ENCODE data around the gene ATP2A2.

Gene ATP2A2

DNA sequence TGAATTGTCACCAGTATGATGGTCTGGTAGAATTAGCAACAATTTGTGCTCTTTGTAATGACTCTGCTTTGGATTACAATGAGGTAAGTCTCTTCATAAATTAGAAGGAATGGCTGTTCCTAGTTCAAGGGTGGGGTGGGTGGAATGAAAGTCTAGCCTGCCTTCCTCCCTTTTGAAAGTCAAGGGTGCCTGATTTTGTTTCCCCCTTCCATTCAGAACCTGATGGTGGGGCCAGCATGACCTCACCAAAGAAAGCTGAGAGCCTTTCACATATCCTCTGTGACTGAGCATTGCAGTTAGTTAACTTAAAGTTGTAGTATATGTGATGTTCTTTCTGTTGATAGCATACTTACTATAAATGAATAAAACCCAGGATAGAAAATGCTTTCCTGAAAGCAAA, 52.2 kb downstream of the ATP2A2 start:
- H3K9me3 ChIP-seq (replicated peaks in 1 of 2; ENCODE audit: control insufficient read depth in 2 of 2, insufficient read depth in 1 of 2, low read depth in 1 of 2, low read length in 2 of 2): no peaks in the 10 kb centered on the region
- no peak overlapping the region for H3K9ac ChIP-seq (ENCODE audit: low read depth, low read length, poor library complexity)
- H2BK5ac ChIP-seq (ENCODE audit: low read length): no peak overlapping the region
- no peak overlapping the region for H3K23ac ChIP-seq (ENCODE audit: low read depth, low read length, poor library complexity)
- H3K27me3 ChIP-seq (ENCODE audit: control insufficient read depth in 3 of 3, insufficient read depth in 3 of 3, low read depth in 1 of 3, low read length in 3 of 3): no peaks in the 10 kb centered on the region
- no peak overlapping the region for H3K14ac ChIP-seq (ENCODE audit: low read length)
- peaks cover 2% of the 10 kb centered on the region for H3K79me1 ChIP-seq (ENCODE audit: low read depth, low read length)
- no peak overlapping the region for H3K4me2 ChIP-seq (ENCODE audit: insufficient read depth, low read length, poor library complexity, severe bottlenecking)
- peaks cover 0 to 6% of the 10 kb centered on the region in 2 donors for H3K4me1 ChIP-seq (ENCODE audit: control insufficient read depth in 2 of 2, insufficient read depth in 1 of 2, low read depth in 1 of 2, low read length in 2 of 2)
- H2BK15ac ChIP-seq (ENCODE audit: low read length): no peak overlapping the region
- no peak for DNase-seq (ENCODE audit: low spot score)
- H4K91ac ChIP-seq (ENCODE audit: low read depth, low read length, poor library complexity): no peak overlapping the region
- H3K36me3 ChIP-seq (replicated peaks in 1 of 2; ENCODE audit: control insufficient read depth in 2 of 2, insufficient read depth in 2 of 2, low read length in 2 of 2): peaks cover 39 to 98% of the 10 kb centered on the region in 2 donors
- no peak overlapping the region for H3K27ac ChIP-seq (replicated peaks; ENCODE audit: low read length)
- H2BK12ac ChIP-seq (ENCODE audit: low read length): no peak overlapping the region
- H2BK120ac ChIP-seq (ENCODE audit: low read depth, low read length): no peak overlapping the region
- H2AFZ ChIP-seq (ENCODE audit: low read length): no peak overlapping the region
- H4K8ac ChIP-seq (ENCODE audit: low read depth, low read length): no peak overlapping the region
- no peak overlapping the region for H3K18ac ChIP-seq (ENCODE audit: low read length)
- no peak overlapping the region for H2AK5ac ChIP-seq (ENCODE audit: low read depth, low read length)
- no peak overlapping the region for H3K4me3 ChIP-seq (ENCODE audit: low read length in 2 of 2)
- no peak overlapping the region for H3K4ac ChIP-seq (ENCODE audit: low read length)

DNA sequence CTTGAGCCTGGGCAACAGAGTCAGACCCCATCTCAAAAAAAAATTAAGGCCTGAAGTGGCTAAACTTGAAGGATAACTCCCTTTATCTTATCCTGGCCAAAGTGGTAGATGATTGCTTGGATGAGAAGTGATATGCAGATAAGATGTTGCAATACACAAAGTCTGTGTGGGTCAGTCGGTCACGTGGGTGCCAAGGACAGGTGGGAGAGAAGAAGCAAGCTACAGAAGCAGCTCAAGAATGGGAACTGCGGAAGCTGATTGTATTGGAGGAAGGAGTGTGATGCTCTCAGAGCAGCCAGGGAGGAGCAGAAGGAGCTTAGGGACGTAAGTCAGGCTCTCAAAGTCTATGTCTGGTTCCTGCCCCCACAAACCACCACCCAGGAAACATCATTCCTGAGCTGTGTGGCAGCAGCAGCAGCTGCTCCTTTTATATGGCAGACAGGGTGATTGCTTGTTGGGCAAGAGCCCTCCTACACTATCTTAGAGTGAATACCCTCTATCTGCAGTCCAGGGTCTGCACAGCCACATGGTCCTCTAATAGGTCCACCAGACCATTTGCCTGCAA, 54.5 kb downstream of the ATP2A2 start:
- H2BK120ac ChIP-seq (ENCODE audit: low read depth, low read length): no peak overlapping the region
- no peak overlapping the region for H2BK5ac ChIP-seq (ENCODE audit: low read length)
- H2BK12ac ChIP-seq (ENCODE audit: low read length): no peak overlapping the region
- no CpG with 5 or more reads among the region's 4 CpGs for WGBS, 2 donors (ENCODE audit: extremely low coverage in 2 of 2, insufficient read length in 2 of 2, insufficient replicate concordance in 1 of 2)
- peaks cover 47 to 98% of the 10 kb centered on the region in 2 donors for H3K36me3 ChIP-seq (replicated peaks in 1 of 2; ENCODE audit: control insufficient read depth in 2 of 2, insufficient read depth in 2 of 2, low read length in 2 of 2)
- H4K91ac ChIP-seq (ENCODE audit: low read depth, low read length, poor library complexity): no peak overlapping the region
- H3K9me3 ChIP-seq (replicated peaks in 1 of 2; ENCODE audit: control insufficient read depth in 2 of 2, insufficient read depth in 1 of 2, low read depth in 1 of 2, low read length in 2 of 2): no peaks in the 10 kb centered on the region
- no peak for DNase-seq (ENCODE audit: low spot score)
- peaks cover 0 to 1% of the 10 kb centered on the region in 2 donors for H3K4me1 ChIP-seq (ENCODE audit: control insufficient read depth in 2 of 2, insufficient read depth in 1 of 2, low read depth in 1 of 2, low read length in 2 of 2)
- H3K9ac ChIP-seq (ENCODE audit: low read depth, low read length, poor library complexity): no peak overlapping the region
- no peak overlapping the region for H4K8ac ChIP-seq (ENCODE audit: low read depth, low read length)
- no peak overlapping the region for H3K18ac ChIP-seq (ENCODE audit: low read length)
- no peak overlapping the region for H3K23ac ChIP-seq (ENCODE audit: low read depth, low read length, poor library complexity)
- no peak overlapping the region for H3K4ac ChIP-seq (ENCODE audit: low read length)
- no peak overlapping the region for H2AK5ac ChIP-seq (ENCODE audit: low read depth, low read length)
- no peak overlapping the region for H3K14ac ChIP-seq (ENCODE audit: low read length)
- H2AFZ ChIP-seq (ENCODE audit: low read length): no peak overlapping the region
- no peak overlapping the region for H2BK15ac ChIP-seq (ENCODE audit: low read length)
- no peak overlapping the region for H3K4me2 ChIP-seq (ENCODE audit: insufficient read depth, low read length, poor library complexity, severe bottlenecking)
- no peaks in the 10 kb centered on the region for H3K27me3 ChIP-seq (ENCODE audit: control insufficient read depth in 3 of 3, insufficient read depth in 3 of 3, low read depth in 1 of 3, low read length in 3 of 3)
- H3K79me1 ChIP-seq (ENCODE audit: low read depth, low read length): no peaks in the 10 kb centered on the region
- H3K27ac ChIP-seq (replicated peaks; ENCODE audit: low read length): no peak overlapping the region
- no peak overlapping the region for H3K4me3 ChIP-seq (ENCODE audit: low read length in 2 of 2)

DNA sequence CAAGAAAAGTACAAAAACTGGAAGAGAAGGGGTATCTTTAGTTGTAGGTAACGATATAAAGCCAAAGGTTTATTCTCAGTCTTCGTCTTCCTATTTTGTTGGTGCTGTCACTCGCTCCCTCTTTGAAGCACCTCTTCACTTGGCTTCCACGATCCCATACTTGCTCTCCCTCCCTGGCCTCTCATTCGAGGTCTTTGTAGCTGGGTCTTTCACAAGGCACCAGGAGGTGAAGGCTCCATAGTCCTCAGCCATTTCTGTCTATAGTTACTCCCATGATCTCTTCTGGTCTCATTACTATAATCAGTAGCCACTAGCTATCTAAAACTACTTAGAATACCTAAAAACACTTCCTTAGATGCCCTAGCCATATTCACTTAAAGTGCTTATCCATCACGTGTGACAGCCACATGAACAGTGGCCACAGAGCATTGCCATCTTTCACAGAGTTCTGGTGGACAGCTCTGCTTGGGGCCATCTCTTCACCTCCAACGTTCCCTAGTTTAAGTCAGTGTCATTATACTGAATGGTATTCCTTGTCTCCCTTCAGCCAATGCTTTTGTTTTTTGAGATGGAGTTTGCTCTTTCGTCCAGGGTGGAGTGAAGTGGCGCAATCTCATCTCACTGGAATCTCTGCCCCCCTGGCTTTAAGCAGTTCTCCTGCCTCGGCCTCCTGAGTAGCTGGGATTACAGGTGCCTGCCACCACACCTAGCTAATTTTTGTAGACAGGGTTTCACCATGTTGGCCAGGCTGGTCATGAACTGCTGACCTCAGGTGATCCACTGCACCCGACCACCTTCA, 57.1 kb downstream of the ATP2A2 start:
- Histone ChIP-seq H3K4me3 (ENCODE audit: low read length in 2 of 2) (no peak overlapping the region), H2AFZ (ENCODE audit: low read length) (no peak overlapping the region), H2BK120ac (ENCODE audit: low read depth, low read length) (no peak overlapping the region), H3K23ac (ENCODE audit: low read depth, low read length, poor library complexity) (no peak overlapping the region), H3K14ac (ENCODE audit: low read length) (no peak overlapping the region), H3K79me1 (ENCODE audit: low read depth, low read length) (no peaks in the 10 kb centered on the region), H3K9me3 (replicated peaks in 1 of 2; ENCODE audit: control insufficient read depth in 2 of 2, insufficient read depth in 1 of 2, low read depth in 1 of 2, low read length in 2 of 2) (no peaks in the 10 kb centered on the region), H2BK5ac (ENCODE audit: low read length) (no peak overlapping the region), H3K27me3 (ENCODE audit: control insufficient read depth in 3 of 3, insufficient read depth in 3 of 3, low read depth in 1 of 3, low read length in 3 of 3) (no peaks in the 10 kb centered on the region), H3K4ac (ENCODE audit: low read length) (no peak overlapping the region), H4K8ac (ENCODE audit: low read depth, low read length) (no peak overlapping the region), H2BK12ac (ENCODE audit: low read length) (no peak overlapping the region), H2BK15ac (ENCODE audit: low read length) (no peak overlapping the region), H3K27ac (replicated peaks; ENCODE audit: low read length) (no peak overlapping the region), H3K9ac (ENCODE audit: low read depth, low read length, poor library complexity) (no peak overlapping the region), H3K18ac (ENCODE audit: low read length) (no peak overlapping the region), H3K36me3 (replicated peaks in 1 of 2; ENCODE audit: control insufficient read depth in 2 of 2, insufficient read depth in 2 of 2, low read length in 2 of 2) (peaks cover 63 to 100% of the 10 kb centered on the region in 2 donors), H4K91ac (ENCODE audit: low read depth, low read length, poor library complexity) (no peak overlapping the region), H3K4me1 (ENCODE audit: control insufficient read depth in 2 of 2, insufficient read depth in 1 of 2, low read depth in 1 of 2, low read length in 2 of 2) (no peaks in the 10 kb centered on the region), H3K4me2 (ENCODE audit: insufficient read depth, low read length, poor library complexity, severe bottlenecking) (no peak overlapping the region), H2AK5ac (ENCODE audit: low read depth, low read length) (no peak overlapping the region)
- WGBS, 2 donors (ENCODE audit: extremely low coverage in 2 of 2, insufficient read length in 2 of 2, insufficient replicate concordance in 1 of 2): no CpG with 5 or more reads among the region's 11 CpGs
- no peak for DNase-seq (ENCODE audit: low spot score)

DNA sequence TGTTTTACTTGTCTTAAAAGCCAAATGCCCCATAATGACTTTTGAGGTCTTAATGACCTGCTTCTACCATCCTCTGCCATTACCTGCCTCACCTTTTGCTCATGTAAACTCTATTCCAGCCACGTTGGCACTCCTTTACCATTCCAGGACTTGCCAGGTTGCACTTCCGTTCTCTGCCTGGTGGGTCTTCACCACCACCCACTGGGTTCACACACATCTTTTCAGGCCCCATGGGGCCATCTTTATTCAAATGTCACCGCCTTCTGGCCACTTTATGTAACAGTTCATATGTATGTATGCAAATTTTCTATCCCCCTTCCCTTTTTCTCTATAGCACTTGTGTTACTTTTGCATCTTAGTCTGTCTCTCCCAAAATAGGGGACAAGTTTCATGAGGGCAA, 57.7 kb downstream of the ATP2A2 start:
- H3K4me1 ChIP-seq (ENCODE audit: control insufficient read depth in 2 of 2, insufficient read depth in 1 of 2, low read depth in 1 of 2, low read length in 2 of 2): no peaks in the 10 kb centered on the region
- no peak overlapping the region for H2AK5ac ChIP-seq (ENCODE audit: low read depth, low read length)
- no peaks in the 10 kb centered on the region for H3K79me1 ChIP-seq (ENCODE audit: low read depth, low read length)
- no CpG with 5 or more reads among the region's 3 CpGs for WGBS, 2 donors (ENCODE audit: extremely low coverage in 2 of 2, insufficient read length in 2 of 2, insufficient replicate concordance in 1 of 2)
- no peak overlapping the region for H3K4me3 ChIP-seq (ENCODE audit: low read length in 2 of 2)
- H2BK15ac ChIP-seq (ENCODE audit: low read length): no peak overlapping the region
- no peak overlapping the region for H2AFZ ChIP-seq (ENCODE audit: low read length)
- no peak overlapping the region for H3K23ac ChIP-seq (ENCODE audit: low read depth, low read length, poor library complexity)
- no peak overlapping the region for H2BK12ac ChIP-seq (ENCODE audit: low read length)
- no peak overlapping the region for H3K18ac ChIP-seq (ENCODE audit: low read length)
- no peak overlapping the region for H3K9ac ChIP-seq (ENCODE audit: low read depth, low read length, poor library complexity)
- no peak overlapping the region for H3K27ac ChIP-seq (replicated peaks; ENCODE audit: low read length)
- no peak overlapping the region for H2BK5ac ChIP-seq (ENCODE audit: low read length)
- H4K8ac ChIP-seq (ENCODE audit: low read depth, low read length): no peak overlapping the region
- H3K4me2 ChIP-seq (ENCODE audit: insufficient read depth, low read length, poor library complexity, severe bottlenecking): no peak overlapping the region
- H3K14ac ChIP-seq (ENCODE audit: low read length): no peak overlapping the region
- H3K9me3 ChIP-seq (replicated peaks in 1 of 2; ENCODE audit: control insufficient read depth in 2 of 2, insufficient read depth in 1 of 2, low read depth in 1 of 2, low read length in 2 of 2): no peaks in the 10 kb centered on the region
- H3K27me3 ChIP-seq (ENCODE audit: control insufficient read depth in 3 of 3, insufficient read depth in 3 of 3, low read depth in 1 of 3, low read length in 3 of 3): no peaks in the 10 kb centered on the region
- H2BK120ac ChIP-seq (ENCODE audit: low read depth, low read length): no peak overlapping the region
- DNase-seq (ENCODE audit: low spot score): no peak
- H3K4ac ChIP-seq (ENCODE audit: low read length): no peak overlapping the region
- H3K36me3 ChIP-seq (replicated peaks in 1 of 2; ENCODE audit: control insufficient read depth in 2 of 2, insufficient read depth in 2 of 2, low read length in 2 of 2): peaks cover 64 to 100% of the 10 kb centered on the region in 2 donors
- H4K91ac ChIP-seq (ENCODE audit: low read depth, low read length, poor library complexity): no peak overlapping the region

Measured in neuronal stem cell (in vitro differentiated cells).